Activated CD8-positive, alpha-beta memory T cell treated with anti-CD3 and anti-CD28 coated beads, Interleukin-2, amount 50 U/mL, for 24 hours (primary cell): Measurements from ENCODE around the gene RMRP.

Experiments
- DNase-seq: peaks from one replicate; pipeline ENCODE4 v3.0.0-alpha.2; 2020; ENCODE audit errors: extremely low read depth

RMRP gene

GRCh38 chr9:35687306-35687705 is 29.5 kb upstream of the RMRP start:
- DNase-seq = no peak

- DNase-seq = no peak
These were observed 28.7 kb upstream of the RMRP start for GRCh38 chr9:35686222-35687203.

GRCh38 chr9:35685506-35685905 is 27.7 kb upstream of the RMRP start:
- DNase-seq = no peak

- no peak for DNase-seq
These were observed 27.1 kb upstream of the RMRP start for GRCh38 chr9:35684921-35685320.

GRCh38 chr9:35683323-35683722 is 25.5 kb upstream of the RMRP start:
- DNase-seq = no peak

- DNase-seq = no peak
These were observed 24.9 kb upstream of the RMRP start for GRCh38 chr9:35682520-35683315.

- no peak for DNase-seq
These were observed 24.2 kb upstream of the RMRP start for GRCh38 chr9:35682051-35682450.

- DNase-seq = no peak
These were observed 23.7 kb upstream of the RMRP start for GRCh38 chr9:35681341-35682002.

GRCh38 chr9:35680331-35681105 is 22.7 kb upstream of the RMRP start:
- DNase-seq = no peak

- DNase-seq = no peak
These were observed 22.0 kb upstream of the RMRP start for GRCh38 chr9:35679766-35680330.

- no peak for DNase-seq
These were observed 21.3 kb upstream of the RMRP start for GRCh38 chr9:35679091-35679490.

GRCh38 chr9:35675732-35676392 is 18.0 kb upstream of the RMRP start:
- no peak for DNase-seq

GRCh38 chr9:35675204-35675603 is 17.4 kb upstream of the RMRP start:
- no peak for DNase-seq

- no peak for DNase-seq
These were observed 16.2 kb upstream of the RMRP start for GRCh38 chr9:35674025-35674361.

GRCh38 chr9:35673132-35674024 is 15.6 kb upstream of the RMRP start, which contains the start of gene CA9:
TSS of gene CA9 (plus strand) at chr9:35673928. CDS start at chr9:35673960, 32 bp downstream.
- DNase-seq = no peak

- no peak for DNase-seq
These were observed 11.7 kb upstream of the RMRP start for GRCh38 chr9:35669331-35670145.

GRCh38 chr9:35667939-35668338 is 10.1 kb upstream of the RMRP start:
- DNase-seq = no peak

- DNase-seq = no peak
These were observed 8.7 kb upstream of the RMRP start for GRCh38 chr9:35666549-35666948.

GRCh38 chr9:35666045-35666444 is 8.2 kb upstream of the RMRP start:
- no peak for DNase-seq
